HepG2 (cell line): ENCODE measurements around the gene SMARCE1. TPM values are rescaled to one million over a fixed set of nuclear protein-coding genes. Genes with fewer than 3 reads are reported as not detected.

Experiments used
- DMAP1 ChIP-seq: IDR thresholded peaks from 2 replicates; pipeline ENCODE4 v1.6.1; 2016
- FOXM1 ChIP-seq: sonication (generic); formaldehyde crosslinking; IDR thresholded peaks from 2 replicates; pipeline ENCODE4 v1.5.0; 2020; ENCODE audit warnings: missing genetic modification reagents
- HBP1 ChIP-seq: IDR thresholded peaks from 2 replicates; pipeline ENCODE4 v1.6.1; 2016; ENCODE audit warnings: low read depth, control low read depth
- JARID2 ChIP-seq: sonication (generic); formaldehyde crosslinking; IDR thresholded peaks from 2 replicates; pipeline ENCODE4 v1.8.1; 2023; ENCODE audit warnings: missing genetic modification reagents, inconsistent platforms; ENCODE audit not compliant: insufficient replicate concordance
- MEF2D ChIP-seq: sonication (generic); formaldehyde crosslinking; IDR thresholded peaks from 2 replicates; pipeline ENCODE4 v1.5.1; 2020; ENCODE audit warnings: mild to moderate bottlenecking, missing genetic modification reagents
- RXRA ChIP-seq: sonication (generic); formaldehyde crosslinking; IDR thresholded peaks from 2 replicates; pipeline ENCODE4 v1.5.1; 2020; ENCODE audit warnings: missing genetic modification reagents
- SIX4 ChIP-seq: sonication (generic); formaldehyde crosslinking; IDR thresholded peaks from 2 replicates; pipeline ENCODE4 v1.4.0; 2020; ENCODE audit warnings: missing genetic modification reagents
- SNAI1 ChIP-seq: sonication (generic); formaldehyde crosslinking; IDR thresholded peaks from 2 replicates; pipeline ENCODE4 v1.5.0; 2020; ENCODE audit warnings: mild to moderate bottlenecking, missing genetic modification reagents, borderline replicate concordance
- TFE3 ChIP-seq: IDR thresholded peaks from 2 replicates; pipeline ENCODE4 v1.6.1; 2016
- THAP9 ChIP-seq: sonication (generic); formaldehyde crosslinking; IDR thresholded peaks from 2 replicates; pipeline ENCODE4; 2020; ENCODE audit warnings: missing genetic modification reagents, mild to moderate bottlenecking, borderline replicate concordance
- TOE1 ChIP-seq: sonication (generic); formaldehyde crosslinking; IDR thresholded peaks from 2 replicates; pipeline ENCODE4 v1.4.0; 2020; ENCODE audit warnings: mild to moderate bottlenecking, missing genetic modification reagents
- ZNF24 ChIP-seq: fragments of 450-650 bp; IDR thresholded peaks from 2 replicates; pipeline ENCODE4 v1.6.1; 2017; ENCODE audit warnings: antibody characterized with exemption, mild to moderate bottlenecking
- ZNF564 ChIP-seq: sonication (generic); formaldehyde crosslinking; IDR thresholded peaks from 2 replicates; pipeline ENCODE4 v1.8.1; 2023; ENCODE audit warnings: mild to moderate bottlenecking, missing genetic modification reagents
- ZNF720 ChIP-seq: sonication (generic); formaldehyde crosslinking; IDR thresholded peaks from 2 replicates; pipeline ENCODE4 v1.4.0; 2020; ENCODE audit warnings: missing genetic modification reagents
- ZNF724P ChIP-seq: sonication (generic); formaldehyde crosslinking; IDR thresholded peaks from 2 replicates; pipeline ENCODE4 v1.8.0; 2022; ENCODE audit warnings: missing genetic modification reagents, borderline replicate concordance
- ZNF790 ChIP-seq: sonication (generic); formaldehyde crosslinking; IDR thresholded peaks from 2 replicates; pipeline ENCODE4 v1.8.0; 2022; ENCODE audit warnings: missing genetic modification reagents, mild to moderate bottlenecking, borderline replicate concordance
- ZNF816 ChIP-seq: sonication (generic); formaldehyde crosslinking; IDR thresholded peaks from 2 replicates; pipeline ENCODE4 v1.8.0; 2022; ENCODE audit warnings: missing genetic modification reagents, mild to moderate bottlenecking, borderline replicate concordance
- polyA plus RNA-seq, 8 experiments: library from polyadenylated mRNA; depleted of rRNA in 3 of 8; stranded (reverse) in 7 of 8; unstranded in 1 of 8; fragments of >200 nt; fragmentation: Illumina TruSeq in 4 of 8; extraction: Trizol in 4 of 8; gene quantifications; 2 replicates each; pipeline versions ENCODE4 v1.2.1 to v1.2.3, GENCODE V29; 2011 to 2016; ENCODE audit warnings: low read depth in 4 of 8, missing spikeins in 1 of 8, mixed read lengths in 1 of 8; ENCODE audit not compliant: insufficient read depth in 1 of 8
- total RNA-seq, 5 experiments: library from RNA; depleted of rRNA; stranded (reverse); fragments of >200 nt; fragmentation: Illumina TruSeq; extraction: Trizol; gene quantifications; 2 replicates each; pipeline ENCODE4 v1.2.3, GENCODE V29; 2016; ENCODE audit warnings: low read depth in 1 of 5
- TF ChIP-seq, protein P1 (sequence below): sonication (generic); formaldehyde crosslinking; IDR thresholded peaks from 2 replicates; pipeline ENCODE4 v1.5.0; 2020; ENCODE audit warnings: mild to moderate bottlenecking, missing genetic modification reagents
- TF ChIP-seq, protein P2 (sequence below): sonication (generic); formaldehyde crosslinking; IDR thresholded peaks from 2 replicates; pipeline ENCODE4 v1.8.1; 2023; ENCODE audit warnings: mild to moderate bottlenecking, missing genetic modification reagents

SMARCE1 gene
- total and polyA plus RNA-seq, 2 of the 13 experiments (the other 11 are each of a cell fraction or from before 2014, with no cell fraction given), result 43.5 to 127 TPM

DNA sequence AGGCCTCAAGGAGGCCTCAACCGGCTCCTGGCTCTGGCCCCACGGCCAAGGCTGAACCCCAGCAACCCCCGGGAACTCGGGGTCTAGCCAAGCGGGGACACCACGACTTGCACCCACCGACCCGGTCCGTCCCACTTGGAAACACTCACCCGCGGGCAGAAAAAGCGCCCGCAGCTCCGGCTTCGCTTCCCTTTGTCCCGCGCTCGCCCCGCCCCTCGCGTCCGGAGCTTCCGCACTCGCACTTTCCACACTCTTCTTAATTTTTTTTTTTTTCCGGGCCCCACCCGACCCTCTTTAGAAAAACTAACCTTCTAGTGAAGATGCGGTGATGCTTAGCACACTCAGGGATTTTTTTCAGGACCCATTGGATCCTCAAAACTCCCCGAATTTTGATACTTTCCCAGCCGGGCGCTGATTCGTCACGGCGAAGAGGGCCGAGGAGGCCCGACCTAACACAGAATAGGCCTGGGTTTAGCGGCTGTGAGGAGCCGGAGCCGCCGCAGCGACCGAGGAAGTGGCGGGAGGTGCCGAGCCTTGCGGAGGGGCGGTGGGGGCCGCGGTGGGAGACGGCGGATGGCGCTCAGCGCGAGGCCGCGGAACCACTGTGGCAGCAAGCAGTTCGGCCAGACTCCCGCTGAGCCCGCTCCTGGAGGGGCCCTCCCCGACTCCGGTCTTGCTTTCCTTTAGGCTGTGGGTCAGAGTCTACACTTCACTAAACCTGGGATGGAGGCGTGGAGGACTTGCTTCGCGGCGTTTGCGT, at the start of gene SMARCE1 (continued):
- 0 out of 2 replicates have a peak, but pooled peaks have one; percentile 43 for TF ChIP-seq ZNF720
- TF ChIP-seq ZNF790 (CRISPR knock-in tag), result peak; percentile 79; the same call in 1 of the 2 replicates
- TF ChIP-seq SNAI1 (CRISPR knock-in tag), result peak; percentile 23; the same call in 1 of the 2 replicates
- no peak for TF ChIP-seq ZNF24
- peak; percentile 33; the same call in 1 of the 2 replicates for TF ChIP-seq TOE1
- TF ChIP-seq SIX4 (CRISPR knock-in tag), result 0 out of 2 replicates have a peak, but pooled peaks have one; percentile 38
- peak; percentile 25; the same call in 1 of the 2 replicates for TF ChIP-seq TFE3 (CRISPR knock-in tag)
- peak; percentile 45 for TF ChIP-seq RXRA (CRISPR knock-in tag)
- peak; percentile 15; the same call in 1 of the 2 replicates for TF ChIP-seq MEF2D (CRISPR knock-in tag)
- peak; percentile 68 for TF ChIP-seq THAP9 (CRISPR knock-in tag)
- TF ChIP-seq JARID2, result peak; percentile 90
- TF ChIP-seq, protein P1, sequence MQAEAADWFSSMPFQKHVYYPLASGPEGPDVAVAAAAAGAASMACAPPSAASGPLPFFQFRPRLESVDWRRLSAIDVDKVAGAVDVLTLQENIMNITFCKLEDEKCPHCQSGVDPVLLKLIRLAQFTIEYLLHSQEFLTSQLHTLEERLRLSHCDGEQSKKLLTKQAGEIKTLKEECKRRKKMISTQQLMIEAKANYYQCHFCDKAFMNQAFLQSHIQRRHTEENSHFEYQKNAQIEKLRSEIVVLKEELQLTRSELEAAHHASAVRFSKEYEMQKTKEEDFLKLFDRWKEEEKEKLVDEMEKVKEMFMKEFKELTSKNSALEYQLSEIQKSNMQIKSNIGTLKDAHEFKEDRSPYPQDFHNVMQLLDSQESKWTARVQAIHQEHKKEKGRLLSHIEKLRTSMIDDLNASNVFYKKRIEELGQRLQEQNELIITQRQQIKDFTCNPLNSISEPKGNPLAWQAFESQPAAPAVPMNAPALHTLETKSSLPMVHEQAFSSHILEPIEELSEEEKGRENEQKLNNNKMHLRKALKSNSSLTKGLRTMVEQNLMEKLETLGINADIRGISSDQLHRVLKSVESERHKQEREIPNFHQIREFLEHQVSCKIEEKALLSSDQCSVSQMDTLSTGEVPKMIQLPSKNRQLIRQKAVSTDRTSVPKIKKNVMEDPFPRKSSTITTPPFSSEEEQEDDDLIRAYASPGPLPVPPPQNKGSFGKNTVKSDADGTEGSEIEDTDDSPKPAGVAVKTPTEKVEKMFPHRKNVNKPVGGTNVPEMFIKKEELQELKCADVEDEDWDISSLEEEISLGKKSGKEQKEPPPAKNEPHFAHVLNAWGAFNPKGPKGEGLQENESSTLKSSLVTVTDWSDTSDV (CRISPR knock-in tag), result peak; percentile 93
- TF ChIP-seq ZNF564 (CRISPR knock-in tag), result peak; percentile 87
- TF ChIP-seq ZNF724P (CRISPR knock-in tag), result peak; percentile 77; the same call in 1 of the 2 replicates
- TF ChIP-seq, protein P2, sequence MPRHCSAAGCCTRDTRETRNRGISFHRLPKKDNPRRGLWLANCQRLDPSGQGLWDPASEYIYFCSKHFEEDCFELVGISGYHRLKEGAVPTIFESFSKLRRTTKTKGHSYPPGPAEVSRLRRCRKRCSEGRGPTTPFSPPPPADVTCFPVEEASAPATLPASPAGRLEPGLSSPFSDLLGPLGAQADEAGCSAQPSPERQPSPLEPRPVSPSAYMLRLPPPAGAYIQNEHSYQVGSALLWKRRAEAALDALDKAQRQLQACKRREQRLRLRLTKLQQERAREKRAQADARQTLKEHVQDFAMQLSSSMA, result no peak
- peak; percentile 89; the same call in 1 of the 2 replicates for TF ChIP-seq DMAP1 (CRISPR knock-in tag)
- TF ChIP-seq FOXM1, result no peak
- TF ChIP-seq HBP1, result no peak; the same call in 1 of the 2 replicates
- peak; percentile 71; the same call in 1 of the 2 replicates for TF ChIP-seq ZNF816 (CRISPR knock-in tag)
